GM19043 (cell line): ENCODE results near the gene MLLT1.

Experiments
- ATAC-seq: cut with Tn5 transposase; IDR thresholded peaks from one replicate; pipeline ENCODE4 v1.9.1; 2021; ENCODE audit warnings: low read depth; ENCODE audit not compliant: unreplicated experiment

MLLT1 gene

DNA sequence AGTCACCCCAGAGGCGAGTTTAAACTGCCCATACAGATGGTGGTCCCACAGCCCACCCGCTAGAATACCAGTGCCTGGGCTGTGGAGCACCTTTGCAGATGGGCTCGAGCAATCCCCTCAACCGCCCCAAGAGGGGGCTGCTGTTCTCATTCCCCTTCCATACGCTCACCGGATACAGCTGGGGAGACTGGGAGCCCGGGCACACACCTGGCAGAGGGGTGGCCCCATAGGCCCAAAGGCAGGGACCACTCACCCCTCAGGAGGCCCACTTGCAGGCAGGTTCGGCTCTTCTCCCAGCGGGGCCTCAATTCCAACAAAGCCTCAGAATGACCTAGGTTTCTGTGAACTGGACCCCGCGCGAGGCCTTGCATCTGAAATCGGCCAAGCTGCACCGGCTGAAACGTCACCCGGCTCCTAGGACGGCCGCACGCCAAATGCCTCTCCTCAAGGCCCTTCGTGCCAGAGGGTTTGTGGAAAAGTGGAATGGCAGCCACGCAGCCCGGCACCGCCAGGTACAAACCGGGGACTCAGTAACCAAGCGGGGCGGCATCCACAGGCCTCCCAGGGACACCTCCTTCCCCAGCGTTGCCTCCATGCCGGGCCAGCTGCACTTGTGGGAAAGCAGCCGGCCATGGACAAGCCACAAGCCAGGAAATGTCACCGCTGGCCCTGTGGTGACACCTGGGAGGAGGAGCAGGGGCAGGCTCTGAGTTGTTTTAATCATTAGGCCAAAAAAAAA is 18.7 kb downstream of the MLLT1 start:
- no peak for ATAC-seq

DNA sequence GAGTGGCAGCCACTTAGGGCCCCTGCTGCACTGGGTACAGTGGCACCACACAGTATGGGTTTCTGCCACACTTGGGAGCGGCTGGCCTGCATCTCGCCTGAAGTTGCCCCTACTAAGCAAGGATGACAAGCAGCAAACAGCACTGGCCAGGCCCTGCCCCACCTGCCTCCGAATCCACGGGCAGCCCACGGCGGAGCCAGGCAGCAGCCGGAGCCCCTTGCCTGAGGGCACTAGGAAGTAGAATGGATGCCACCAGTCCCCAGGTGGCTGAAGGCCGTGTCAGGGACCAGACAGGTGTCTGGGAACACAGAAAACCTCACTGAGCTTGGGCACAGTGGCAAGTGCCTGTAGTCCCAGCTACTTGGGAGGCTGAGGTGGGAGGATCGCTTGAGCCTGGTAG is 19.4 kb downstream of the MLLT1 start:
- no peak for ATAC-seq

DNA sequence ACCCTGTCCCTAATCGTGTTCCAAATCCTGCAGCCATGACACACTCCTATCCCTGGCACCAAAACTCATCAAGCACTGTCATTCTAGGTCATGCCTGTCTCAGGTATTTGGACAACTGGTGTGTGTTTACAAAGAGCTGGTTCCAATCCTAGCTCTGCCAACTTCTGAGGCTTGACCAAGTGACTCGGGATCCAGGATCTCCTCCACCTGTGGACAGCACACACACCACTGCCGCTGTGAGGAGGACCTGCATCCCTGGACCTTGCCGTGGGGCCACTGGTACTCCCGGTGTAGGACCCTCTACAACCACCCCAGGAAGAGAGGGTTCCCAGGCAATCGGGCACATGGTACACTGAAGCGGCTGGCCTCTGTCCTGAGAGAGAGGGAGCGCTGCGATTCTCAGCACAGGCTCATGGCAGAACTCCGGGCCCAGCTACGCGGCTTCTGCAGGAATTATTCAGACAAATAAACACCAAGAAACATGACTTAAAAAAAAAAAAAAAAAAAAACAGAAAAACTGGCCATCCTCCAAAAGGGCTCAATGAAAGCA is 20.4 kb downstream of the MLLT1 start:
- ATAC-seq: no peak

DNA sequence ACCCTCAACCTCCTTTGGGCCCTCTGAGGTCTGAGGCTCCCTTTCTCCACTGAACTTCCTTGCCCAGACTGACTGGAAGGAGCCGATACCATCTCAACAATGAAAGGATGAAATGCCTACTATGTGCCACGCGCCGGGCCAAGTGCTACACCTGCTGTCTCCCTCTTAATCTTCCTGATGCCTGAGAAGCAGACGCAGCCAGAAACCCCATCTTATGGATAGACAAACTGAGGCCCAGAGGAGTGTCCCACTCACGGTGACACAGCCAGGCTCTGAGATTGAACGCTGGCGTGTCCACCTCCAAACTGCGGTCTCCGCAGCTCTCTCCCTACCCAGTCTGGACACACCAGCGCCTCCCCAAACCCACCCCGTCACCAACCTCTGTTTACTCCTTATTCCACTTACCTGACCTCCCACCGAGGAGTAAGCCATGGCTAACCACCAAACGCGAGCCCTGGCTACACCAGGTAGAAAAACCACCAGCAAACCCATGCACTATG is 20.9 kb downstream of the MLLT1 start:
- ATAC-seq: no peak

DNA sequence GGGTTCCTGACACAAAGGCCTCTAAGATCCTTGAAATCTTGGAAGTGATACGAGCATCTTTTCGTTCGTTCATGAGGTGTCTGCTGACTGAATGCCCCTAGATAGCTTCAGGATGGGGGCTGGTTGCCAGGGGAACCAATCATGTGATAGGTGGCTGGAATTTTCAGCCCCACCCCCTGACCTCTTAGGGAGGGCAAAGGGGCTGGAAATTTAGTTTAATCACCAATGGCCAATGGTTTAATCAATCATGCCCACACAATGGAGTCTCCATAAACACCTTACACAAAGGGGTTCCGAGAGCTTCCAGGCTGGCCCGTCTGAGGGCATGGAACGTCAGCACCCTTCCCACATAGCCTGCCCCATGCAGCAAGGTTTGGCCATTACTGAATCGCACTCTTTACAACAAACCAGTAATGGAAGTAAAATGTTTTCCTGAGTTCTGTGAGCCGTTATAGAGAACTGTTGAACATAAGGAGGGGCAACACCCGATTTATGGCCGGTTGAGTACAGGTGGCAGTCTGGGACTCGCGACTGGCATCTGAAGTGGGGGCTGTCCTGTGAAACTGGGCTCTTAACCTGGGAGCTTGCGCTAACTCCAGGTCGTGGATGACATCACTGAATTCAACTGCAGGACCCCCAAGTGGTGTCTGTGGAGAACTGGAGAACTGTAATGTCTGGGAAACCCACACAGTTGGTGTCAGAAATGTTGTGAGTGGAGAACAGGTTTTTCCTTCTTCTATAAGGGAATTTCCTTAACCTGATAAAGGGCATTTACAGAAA is 25.6 kb downstream of the MLLT1 start:
- no peak for ATAC-seq

DNA sequence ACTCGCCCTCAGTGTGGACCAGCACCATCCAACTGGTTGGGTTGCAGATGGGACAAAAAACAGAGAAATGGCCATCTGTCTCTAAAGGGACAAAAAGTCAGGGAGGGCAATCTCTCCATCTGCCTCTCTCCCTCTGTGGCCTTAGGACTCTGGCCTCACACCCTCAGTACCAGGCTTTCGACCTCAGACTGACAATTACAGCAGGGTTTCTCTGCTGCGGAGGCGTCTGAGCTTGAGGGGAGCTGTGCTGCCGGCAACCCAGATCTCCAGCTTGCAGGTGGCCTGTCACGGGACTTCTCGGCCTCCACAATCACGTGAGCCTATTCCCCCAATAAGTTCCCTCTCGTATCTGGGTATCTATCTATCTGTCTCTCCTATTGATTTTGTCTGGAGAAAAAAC is 27.7 kb downstream of the MLLT1 start:
- no peak for ATAC-seq

DNA sequence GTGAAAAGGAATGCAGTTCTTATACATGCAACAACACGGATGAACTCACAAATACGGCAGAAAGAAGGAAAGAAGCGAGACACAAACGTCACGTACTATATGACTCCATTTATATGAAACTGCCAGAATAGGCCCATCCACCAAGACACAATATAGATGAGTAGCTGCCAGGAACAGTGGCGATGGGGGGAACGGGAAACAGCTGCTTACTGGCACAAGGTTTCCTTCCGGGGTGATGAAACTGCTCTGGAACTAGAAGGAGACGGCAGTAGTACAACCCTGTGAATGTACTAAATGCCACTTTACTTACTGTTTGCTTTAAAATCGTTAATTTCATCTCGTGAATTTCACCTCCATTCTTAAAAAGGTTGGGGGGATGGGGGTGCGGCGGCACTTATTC is 28.9 kb downstream of the MLLT1 start:
- no peak for ATAC-seq

DNA sequence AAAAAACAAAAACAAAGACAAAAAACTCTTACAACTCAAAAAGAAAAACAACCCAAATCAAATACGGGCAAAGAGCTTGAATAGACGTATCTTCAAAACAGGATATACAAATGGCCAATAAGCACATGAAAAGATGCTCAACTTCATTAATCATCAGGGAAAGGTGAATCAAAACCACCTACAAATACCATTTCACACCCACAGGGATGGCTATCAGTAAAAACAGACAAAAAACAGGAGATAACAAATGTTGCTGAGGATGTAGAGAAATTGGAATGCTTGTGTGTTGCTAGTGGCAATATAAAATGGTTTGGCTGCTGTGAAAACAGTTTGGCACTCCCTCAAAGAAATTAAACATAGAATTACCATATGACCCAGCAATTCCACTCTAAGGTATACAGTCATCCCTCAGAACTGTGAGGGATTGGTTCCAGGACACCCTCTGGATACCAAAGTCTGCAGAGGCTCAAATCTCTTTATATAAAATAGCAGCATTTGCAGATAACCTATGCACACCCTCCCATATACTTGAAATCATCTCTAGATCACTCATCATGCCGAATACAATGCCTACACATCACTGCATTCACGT is 29.7 kb downstream of the MLLT1 start:
- ATAC-seq: no peak

DNA sequence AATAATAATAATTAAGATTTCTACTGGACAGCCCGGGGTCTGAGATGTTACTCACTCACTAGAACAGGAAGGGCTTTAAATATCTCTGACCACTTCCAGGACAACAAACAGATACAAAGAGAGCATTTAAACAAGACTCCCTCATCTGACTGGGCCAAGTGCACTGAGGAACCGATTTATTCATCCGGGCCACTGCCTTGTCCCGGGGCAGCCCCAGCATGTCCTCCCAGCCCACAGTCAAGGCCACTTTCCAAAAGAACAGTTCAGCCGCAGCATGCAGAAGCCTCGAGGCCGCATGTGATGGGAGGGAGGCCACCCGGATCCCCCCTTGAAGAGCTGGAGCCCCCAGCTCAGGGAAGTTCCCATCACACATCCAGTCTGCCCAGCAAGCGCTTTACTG is 30.5 kb downstream of the MLLT1 start:
- no peak for ATAC-seq

DNA sequence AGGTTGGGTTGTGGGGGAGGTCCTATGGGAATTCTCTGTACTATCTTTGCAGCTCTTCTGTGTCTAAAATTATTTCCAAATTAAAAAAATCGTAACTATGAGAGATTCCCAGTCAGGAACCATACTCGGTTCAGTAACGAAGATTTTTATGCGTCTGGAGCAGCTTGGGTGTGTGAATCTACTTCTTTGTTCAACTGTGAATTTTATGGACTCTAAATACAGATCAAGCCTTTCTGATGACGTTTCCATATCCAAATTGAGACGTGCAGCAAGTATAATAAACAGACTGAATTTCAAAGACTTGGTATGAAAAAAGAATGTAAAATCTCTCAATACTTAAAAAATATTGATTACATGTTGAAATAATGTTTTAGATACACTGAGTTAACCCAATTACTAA is 30.9 kb downstream of the MLLT1 start:
- ATAC-seq: no peak

DNA sequence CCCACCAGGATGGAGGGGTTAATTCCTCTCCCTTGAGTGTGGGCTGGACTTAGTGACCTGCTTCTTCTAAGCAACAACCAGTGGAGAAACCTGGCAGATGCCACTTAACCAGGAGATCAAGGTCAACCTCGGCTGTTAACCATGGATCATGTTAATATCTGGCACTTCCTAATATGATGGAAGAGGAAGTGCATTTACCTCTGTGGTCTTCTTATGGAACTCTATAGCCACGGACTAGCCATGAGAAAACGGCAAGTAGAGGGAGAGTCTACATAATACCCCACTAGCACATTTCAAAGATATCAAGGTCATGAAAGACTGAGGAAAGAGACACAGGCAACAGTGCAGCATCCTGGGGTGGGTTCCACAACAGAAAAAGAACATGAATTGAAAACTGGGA is 31.4 kb downstream of the MLLT1 start:
- ATAC-seq: no peak

DNA sequence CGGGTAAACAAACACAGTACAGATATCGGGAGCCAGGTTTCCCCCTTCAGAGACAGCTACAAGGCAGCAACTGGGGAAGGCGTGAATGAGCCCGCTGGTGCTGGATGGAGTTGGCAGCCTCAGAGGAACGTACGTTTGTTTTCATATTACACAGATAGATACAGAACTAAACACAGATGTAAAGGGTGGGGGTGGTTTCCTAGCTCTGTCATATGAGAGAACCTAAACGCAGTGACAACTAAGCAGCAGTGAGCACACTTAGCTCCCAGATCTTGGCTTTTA is 32.8 kb downstream of the MLLT1 start:
- no peak for ATAC-seq

DNA sequence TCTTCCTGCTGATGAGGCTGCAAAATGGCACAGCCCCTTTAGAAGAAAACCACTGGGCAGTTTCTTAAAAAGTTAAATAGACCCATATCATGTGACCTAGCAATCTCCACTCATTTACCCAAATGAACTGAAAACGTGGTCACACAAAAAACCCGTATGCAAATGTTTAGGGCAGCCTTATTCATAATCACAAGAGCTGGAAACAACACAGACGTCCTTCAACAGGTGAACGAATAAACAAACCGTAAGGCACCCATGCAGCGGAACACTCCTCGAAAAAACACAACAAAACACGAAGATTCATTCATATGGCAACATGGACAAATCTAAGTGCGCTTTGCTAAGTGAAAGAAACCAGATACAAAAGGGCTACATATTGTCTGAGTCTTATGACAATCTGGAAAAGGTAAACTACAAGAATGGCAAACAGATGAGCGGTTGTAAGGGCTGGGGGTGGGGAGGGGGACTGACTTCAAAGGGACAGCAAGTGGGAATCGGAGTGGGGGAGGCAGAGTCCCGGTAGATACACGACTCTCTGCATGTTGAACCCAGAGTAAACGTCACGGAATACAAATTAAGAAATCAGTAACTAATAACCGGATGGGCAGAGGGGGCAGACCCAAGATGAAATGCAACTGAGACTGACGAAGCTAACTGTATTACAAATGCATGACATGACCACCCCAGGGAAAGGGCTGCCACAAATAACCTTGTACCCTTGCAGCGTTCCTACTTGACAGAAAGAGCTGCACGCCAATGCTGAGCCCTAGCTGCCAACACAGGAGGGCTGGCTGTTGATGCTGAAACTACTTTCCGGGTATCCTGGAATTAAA is 33.4 kb downstream of the MLLT1 start:
- ATAC-seq: no peak

DNA sequence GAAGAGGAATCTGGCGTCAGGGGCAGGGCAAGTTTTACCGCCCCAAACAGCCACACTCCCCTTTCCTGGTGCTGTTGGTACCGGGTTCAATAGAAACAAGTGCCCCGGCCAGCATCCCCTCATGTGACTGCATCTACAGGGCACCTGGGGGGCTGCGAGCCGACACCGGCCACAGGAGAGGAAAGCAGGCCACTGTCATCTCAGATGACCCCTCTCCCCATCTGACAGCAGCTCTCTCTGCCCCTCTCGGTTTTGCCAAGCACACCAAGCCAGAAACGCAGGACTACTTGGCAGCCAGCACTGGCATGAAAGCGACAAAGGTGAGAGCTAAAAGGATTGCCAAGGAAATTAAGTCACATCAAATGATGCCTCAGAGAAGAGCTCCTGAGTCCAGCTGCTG is 37.1 kb downstream of the MLLT1 start:
- no peak for ATAC-seq

DNA sequence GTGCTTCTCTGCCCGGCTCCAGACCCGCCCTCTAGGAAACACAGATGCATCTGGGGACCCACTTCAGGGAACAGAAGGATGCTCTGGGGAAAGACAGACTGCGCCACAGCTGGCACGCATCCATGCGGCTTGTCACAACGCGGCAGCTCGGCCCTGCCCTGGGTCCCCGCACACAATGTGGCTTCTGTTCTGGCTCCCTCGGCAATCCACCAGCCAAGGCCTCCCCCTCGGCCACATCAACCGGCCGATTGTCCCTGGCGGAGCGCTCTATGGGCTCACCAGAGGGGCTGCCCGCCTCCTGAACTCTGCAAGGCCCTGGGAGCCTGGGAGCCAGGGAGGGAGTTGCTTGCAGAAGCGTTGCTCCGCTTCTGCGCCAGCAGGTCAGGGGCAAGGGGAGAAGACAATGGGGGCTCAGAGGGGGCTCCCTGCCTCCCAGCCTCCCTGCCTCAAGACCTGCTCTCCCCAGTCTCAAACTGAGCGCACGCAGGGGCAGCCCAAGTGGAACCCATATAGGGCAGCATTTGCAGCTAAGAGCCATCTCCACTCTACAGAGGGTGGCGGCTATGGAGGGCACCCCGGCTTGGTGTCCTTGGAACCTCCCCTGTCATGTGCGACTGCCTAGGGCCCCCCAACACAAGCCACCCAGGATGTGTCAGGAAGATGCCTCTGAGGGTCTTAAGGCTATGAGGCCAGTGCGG is 37.9 kb downstream of the MLLT1 start:
- ATAC-seq: no peak

DNA sequence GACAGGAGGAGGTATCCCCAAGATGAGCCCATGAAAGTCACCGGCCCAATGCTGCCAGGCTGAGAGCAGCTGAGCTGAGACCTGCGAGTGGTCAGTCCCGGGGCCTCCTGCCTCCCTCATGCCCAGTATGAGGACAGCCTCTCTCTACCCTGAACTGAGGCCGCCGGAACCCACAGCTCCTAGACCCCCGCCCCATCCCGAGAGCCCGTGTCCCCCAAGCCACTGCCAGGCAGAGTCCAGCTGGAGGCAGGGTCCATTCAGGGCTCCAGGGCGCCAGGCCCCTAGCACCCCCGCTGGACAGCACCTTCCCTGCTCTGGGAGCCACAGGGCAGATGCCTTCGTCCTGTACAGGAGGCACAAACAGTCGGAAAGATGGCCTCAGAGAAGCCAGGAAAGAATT is 38.7 kb downstream of the MLLT1 start:
- no peak for ATAC-seq

DNA sequence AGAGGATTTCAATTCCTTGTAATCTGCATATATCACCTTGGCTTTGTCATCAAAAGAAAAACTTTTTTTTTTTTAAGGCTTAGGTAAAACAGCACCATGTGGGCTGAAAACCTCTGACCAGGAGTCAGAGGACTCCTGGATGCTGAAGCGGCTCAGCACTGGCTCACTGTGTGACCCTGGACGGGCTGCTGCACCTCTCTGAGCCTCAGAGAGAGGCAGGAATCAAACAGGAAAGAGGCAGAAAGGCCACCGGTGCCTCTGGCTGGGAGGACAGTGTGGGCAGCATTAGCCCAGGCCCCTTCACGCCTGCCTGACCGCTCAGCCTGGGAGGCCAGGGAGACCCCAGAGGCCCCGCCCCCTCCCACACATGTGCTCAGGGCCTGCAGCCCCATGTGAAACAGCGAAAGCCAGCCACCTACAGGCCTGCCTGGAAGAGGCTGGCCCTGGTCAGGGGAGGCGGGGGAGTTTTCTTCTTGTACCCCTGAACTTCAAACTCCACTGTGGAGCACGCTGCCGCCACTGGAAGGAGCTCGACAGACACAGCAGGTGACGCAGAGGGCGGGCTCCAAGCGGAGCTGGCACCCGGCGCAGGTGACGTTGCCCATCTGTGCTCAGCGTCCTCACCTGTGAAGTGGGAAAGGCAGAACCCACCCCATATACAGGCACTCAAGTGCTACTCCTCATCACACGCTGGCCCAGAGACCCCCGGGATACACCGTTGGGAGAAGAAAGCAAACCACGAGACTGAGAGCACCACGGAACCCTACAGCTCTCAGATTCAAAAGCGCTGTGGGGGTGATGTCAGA is 39.7 kb downstream of the MLLT1 start:
- ATAC-seq: no peak

DNA sequence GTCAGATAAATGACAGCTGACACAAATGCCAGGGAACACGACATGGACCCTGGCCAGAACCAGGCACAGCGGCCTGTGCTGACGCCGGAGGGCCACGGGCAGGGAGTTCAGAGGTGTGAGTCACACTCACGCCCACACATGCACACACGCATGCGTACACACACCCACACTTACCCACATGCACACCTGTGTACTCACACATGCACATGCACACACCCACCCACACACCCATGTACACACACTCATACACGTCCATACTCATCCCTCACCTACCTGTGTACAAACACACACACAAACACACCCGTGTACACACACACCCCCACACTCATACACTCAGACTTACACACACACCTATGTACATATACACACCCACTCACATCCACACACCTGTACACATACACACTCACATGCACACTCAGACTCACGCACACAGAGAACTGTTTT is 40.4 kb downstream of the MLLT1 start:
- ATAC-seq: no peak

DNA sequence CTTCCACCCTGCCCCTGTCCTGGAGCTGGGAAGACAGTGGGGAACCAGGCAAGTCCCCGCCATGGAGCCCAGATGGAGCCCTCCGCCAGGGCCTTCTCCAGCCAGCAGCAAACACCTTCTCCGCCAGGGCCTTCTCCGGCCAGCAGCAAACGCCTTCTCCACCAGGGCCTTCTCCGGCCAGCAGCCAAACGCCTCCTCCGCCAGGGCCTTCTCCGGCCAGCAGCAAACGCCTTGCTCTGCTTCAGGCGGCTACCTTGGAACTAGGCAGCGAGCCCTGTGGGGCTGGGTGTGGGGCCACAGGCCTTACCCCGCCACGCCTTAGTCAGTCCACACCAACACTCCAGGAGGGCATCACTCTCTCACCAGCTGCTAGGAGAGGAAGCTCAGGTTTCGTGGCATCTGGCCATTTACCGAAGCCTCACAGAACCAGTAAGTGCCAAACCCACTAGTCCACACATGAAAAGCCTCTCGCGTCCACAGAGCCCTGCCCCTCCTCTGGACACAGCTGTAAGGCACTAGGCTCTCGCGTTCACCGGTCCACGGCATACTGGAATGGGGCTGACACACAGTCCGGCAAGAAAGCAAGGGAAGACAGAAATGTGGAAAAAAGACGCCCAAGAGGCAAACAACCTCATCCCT is 41.0 kb downstream of the MLLT1 start:
- no peak for ATAC-seq
